ENCODE measurements around the gene CNDP2.

The CNDP2 gene

GRCh38 chr18:74501386-74501785, 5.2 kb downstream of the CNDP2 start:
- no peak for DNase-seq

- no peak for DNase-seq
Observed at GRCh38 chr18:74503137-74503536, 7.0 kb downstream of the CNDP2 start.

GRCh38 chr18:74505776-74506175, 9.6 kb downstream of the CNDP2 start:
- no peak for DNase-seq

- no peak for DNase-seq
Observed at GRCh38 chr18:74506448-74507084, 10.4 kb downstream of the CNDP2 start.

DNA sequence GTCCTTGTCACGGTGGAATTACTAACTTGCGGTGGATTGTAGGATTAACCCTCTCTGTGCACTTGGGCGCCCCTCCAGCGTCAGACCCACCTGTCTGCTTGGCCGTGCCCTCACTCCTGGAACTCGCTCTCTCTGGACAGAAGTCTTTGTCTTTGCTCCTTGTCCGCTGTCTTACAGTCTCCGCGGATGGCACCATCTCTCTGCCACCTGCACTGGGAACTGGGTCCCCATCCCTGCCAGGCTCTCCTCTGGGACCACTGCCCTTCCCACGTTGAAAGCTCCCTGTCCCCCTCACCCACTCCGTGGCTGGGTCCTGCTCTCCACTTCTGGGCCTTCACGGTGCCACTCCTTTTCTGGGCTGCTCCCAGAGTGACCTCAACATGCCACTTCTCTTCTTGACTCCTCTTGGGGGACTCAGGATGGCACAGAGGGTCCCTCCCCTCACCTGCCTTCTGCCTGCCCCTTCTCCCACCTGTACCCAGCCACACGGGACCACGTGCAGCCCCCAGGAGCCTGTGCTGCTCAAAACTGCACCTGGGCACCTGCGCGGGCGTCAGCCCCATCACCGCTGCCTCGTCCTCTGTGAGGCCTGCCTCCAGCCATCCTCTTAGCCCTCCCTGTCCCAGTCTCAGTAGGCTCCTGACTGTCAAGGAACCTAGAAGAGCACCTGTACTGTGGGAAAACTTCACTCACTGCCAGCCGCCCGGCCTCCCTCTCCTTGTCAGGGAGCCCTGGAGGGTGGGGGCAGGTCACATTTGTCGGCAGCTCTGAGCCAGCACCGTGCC, 11.1 kb downstream of the CNDP2 start:
- DNase-seq: no peak

DNA sequence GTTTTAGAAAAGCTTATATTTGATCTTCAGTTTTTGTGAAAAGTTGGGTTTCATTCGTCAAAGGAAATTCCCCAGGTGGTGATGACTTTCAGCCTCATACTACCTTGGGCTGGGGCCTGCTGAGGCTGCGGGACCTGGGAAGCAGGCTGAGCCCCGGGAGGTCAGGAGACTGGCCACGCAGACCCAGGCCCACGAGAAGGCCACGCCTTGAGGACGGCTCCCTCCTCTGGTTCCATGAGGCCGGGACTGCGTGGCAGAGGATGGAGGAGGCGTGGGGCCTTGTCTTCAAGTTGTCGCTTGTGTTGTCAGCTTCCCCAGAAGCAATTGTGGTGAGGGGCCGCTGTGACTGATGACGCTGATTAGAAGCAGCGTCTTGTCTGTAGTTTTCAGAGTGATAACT, 11.8 kb downstream of the CNDP2 start:
- no peak for DNase-seq

- no peak for DNase-seq
Observed at GRCh38 chr18:74508366-74508765, 12.2 kb downstream of the CNDP2 start.

DNA sequence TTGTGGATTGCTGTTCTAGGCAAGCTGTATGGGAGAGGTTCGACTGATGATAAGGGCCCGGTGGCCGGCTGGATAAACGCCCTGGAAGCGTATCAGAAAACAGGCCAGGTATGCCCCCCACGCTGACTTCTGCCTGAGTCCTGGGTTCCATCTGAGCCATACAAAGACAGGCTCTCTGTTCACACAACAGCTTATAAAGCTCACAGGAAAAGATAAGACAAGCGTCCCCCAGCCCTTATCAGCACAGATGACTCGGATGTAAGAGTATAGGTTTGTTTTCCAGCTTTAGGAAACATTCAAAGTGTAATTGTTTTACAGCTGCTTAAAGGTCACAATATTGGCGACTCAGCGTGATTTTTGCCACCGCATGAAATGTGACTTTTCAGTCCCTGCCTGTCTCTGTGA, 12.7 kb downstream of the CNDP2 start:
- no peak for DNase-seq

DNA sequence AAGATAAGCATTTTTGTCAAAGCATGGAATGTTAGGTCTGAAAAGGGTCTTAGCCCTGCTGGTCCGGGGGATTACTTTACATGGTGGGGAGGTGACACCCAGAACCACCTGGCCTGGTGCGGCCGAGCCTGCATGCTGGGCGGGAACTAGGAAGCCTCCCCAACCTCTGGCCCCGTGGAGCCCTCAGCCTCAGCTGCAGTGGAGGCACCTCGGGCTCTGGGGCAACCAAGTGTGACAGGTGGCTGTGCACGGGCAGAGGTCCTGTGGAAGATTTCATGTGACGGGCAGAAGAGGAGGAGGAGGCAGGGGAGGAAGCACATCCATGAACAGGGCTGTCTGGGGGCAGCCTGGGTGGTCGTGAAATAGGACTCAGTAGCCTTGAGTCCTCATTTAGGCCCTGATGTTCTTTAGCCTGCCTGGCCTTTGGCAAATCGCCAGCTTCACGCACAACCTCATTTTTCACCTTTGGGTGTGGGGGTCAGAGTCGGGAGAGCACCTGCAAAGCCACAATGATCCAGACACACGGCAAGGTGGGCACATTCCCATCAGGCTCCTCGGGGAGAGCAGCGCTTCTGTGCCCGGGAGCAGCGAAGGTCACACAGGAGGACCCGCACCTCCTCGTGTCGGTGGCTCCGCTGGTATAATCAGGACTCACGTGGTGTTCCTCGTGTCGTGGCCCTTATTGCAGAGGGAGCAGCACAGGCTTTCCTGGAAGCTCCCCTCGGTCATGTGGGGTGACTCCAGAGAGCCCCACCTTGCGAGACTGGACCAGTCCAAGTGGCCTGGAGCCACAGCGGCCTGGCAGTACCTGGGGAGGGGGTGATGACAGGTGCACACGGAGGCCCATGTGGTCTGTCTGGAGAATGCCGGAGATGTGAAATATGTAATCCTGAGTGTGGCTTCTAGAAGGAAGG, 13.9 kb downstream of the CNDP2 start:
- DNase-seq: no peak

- DNase-seq: no peak
Observed at GRCh38 chr18:74510770-74511095, 14.6 kb downstream of the CNDP2 start.

- DNase-seq: no peak
Observed at GRCh38 chr18:74511823-74512222, 15.7 kb downstream of the CNDP2 start.

DNA sequence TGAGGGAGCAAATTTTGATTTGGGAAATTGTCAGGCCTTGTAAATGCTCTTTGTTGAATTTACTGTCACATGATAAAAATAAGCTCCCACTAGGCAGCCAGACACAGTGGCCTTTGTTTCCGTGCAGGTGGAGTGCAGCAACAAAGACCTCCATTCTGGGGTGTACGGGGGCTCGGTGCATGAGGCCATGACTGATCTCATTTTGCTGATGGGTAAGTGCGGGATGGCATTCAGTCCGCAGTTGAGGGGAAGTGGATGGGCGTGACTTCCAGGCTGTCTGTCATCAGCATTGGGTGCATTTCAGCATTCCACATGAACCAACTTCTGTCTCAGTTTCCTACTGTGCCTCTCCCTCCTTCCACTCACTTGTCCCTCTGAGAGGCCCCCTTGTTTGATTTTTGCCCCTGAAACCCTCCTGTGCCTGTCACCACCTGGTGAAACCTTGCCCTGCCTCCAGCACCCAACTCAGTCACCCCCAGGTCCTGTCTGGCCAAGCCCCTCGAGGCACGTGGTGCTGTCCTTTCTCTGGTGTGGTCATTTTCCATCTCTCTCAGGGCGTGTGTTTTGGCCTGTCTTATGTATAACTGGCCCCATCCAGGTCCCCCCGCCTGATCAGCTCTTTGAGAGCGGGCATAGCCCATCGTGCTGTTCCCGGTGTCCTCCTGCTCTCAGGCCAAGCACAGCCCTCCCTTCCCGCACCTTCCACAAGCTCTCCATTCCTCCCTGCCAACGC, 16.3 kb downstream of the CNDP2 start:
- DNase-seq: no peak

- no peak for DNase-seq
Observed at GRCh38 chr18:74513149-74513882, 17.2 kb downstream of the CNDP2 start.

DNA sequence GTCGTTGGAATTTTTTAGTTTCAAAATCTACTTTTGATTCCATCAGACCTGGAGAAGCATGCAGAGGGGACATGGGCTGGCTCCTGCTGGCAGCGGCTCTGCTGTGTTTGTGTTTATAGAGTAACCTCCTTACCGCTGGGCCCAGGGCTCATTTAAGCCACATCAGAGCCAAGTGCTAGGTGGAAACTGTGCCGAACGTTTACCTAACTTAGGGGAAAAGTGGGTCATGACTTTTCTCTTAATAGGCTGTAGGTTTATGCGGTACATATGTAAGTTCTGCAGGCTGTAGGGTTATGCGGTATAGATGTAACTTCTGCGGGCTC, 17.7 kb downstream of the CNDP2 start:
- no peak for DNase-seq

DNA sequence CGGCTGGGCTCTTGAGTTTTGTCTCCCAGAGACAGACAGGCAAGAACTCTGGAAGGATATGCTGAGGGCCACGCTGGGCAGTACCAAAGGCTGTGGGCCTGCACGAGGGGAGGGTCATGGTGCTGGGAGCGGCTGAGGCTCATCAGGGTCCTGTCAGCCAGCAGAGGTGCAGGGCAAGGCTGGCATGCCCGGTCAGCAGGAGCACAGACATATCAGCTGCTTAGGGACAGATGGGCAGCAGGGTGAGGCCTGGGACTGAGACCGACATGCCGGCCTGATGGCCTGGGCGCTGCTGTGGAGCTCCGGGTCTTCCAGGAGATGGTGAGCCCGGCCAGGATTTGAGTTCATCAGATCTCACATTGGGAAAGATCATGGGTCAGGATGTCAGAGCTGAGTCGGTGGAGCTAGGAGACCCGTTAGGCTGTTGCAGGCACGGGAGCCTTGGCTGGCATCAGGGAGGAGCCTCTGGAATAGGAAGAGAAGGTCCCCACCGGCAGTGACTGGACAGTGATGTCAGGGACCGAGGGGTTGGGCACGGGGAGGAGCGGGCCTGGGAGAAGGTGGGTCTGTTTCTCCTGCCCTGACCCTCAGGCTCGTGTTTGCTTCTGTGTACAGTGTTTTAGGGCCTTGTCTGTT, 18.8 kb downstream of the CNDP2 start:
- no peak for DNase-seq

- DNase-seq: no peak
Observed at GRCh38 chr18:74515620-74516231, 19.6 kb downstream of the CNDP2 start.

- DNase-seq: no peak
Observed at GRCh38 chr18:74516271-74517235, 20.4 kb downstream of the CNDP2 start.

DNA sequence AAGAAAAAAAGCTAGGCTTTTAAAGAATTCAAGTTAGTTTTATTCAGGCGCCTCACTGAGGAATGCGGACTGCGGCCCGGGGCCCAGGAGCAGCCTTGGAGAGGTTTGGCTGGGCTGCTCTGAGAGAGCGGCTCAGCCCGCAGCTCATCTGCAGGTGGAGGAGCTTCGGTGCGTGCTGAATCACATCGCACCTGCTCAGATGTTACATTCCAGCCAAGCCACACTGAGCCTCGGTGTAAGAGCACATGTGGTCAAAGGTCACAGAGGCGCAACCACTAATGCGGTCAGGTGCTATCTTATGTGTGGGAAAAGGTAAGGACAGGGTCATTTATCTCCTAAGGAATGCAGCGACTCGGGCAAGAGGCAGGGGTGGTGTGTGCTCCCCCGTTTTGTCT, 21.1 kb downstream of the CNDP2 start:
- no peak for DNase-seq

GRCh38 chr18:74518456-74519295, 22.5 kb downstream of the CNDP2 start:
- no peak for DNase-seq
